Peyer's patch (tissue), 4 donors: ENCODE results near the gene SNX27.

Experiments used
- CTCF ChIP-seq, 6 experiments: fragments of 450-650 bp in 4 of 6; fragments of 200-600 bp in 2 of 6; sonication (generic) in 1 of 6; IDR thresholded peaks; one replicate each; pipeline ENCODE4 v1.5.1; 2017 to 2019; ENCODE audit warnings: antibody characterized with exemption in 6 of 6, mild to moderate bottlenecking in 3 of 6, moderate library complexity in 1 of 6
- POLR2A ChIP-seq, 2 donors: fragments of 450-650 bp; IDR thresholded peaks; one replicate each; pipeline ENCODE4 v1.5.1; 2017; ENCODE audit warnings: antibody characterized with exemption in 2 of 2, mild to moderate bottlenecking in 2 of 2, moderate library complexity in 2 of 2

GRCh38 chr1:151710187-151710840, 98.5 kb downstream of the SNX27 start:
- no peak for TF ChIP-seq CTCF (IDR thresholded peaks at IDR 0.05)
- no peak for TF ChIP-seq POLR2A (IDR thresholded peaks at IDR 0.05)
